SH-SY5Y (cell line): ENCODE measurements around the gene MDFIC.

ENCODE experiments used
- GATA2 ChIP-seq: IDR thresholded peaks from 2 replicates; pipeline ENCODE4 v1.6.1; 2011; ENCODE audit warnings: mild to moderate bottlenecking, low read depth, low read length
- GATA3 ChIP-seq: IDR thresholded peaks from 2 replicates; pipeline ENCODE4 v1.6.1; 2011; ENCODE audit warnings: low read depth, mild to moderate bottlenecking, low read length, moderate library complexity

- TF ChIP-seq GATA2 (no peak), GATA3 (no peak)
Observed at GRCh38 chr7:114943953-114944744, 22.3 kb downstream of the MDFIC start.
